RKO (cell line): ENCODE measurements around the gene ZNF365.
"Not testable (repeated sequence)": the region's sequence is repeated elsewhere in the genome, so short reads cannot be mapped to it uniquely, and the experiment has no call there.

Source experiments
- DNase-seq: peaks from one replicate; pipeline ENCODE4 v3.0.0-alpha.2; 2016; ENCODE audit warnings: low spot score

ZNF365 gene

DNA sequence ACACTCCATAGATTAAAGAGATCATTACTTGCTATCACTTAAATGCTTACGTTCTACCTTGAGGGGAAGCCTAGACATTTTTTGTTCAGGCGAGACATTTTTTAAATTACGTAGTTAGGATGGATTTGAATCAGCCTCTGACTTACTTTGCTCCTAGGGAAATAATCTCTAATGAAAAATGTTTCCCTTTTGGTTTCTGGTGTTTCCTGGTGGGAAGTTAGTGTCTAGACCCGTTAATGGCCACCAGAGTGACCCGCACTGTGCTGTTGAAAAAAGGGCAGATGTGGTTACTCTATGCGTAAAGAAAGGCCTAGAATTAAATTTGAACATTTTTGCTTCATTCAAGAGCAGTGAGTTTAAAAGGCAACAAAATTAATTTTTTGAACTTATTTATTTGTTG is 3.8 kb downstream of the ZNF365 start:
- no peak for DNase-seq

DNA sequence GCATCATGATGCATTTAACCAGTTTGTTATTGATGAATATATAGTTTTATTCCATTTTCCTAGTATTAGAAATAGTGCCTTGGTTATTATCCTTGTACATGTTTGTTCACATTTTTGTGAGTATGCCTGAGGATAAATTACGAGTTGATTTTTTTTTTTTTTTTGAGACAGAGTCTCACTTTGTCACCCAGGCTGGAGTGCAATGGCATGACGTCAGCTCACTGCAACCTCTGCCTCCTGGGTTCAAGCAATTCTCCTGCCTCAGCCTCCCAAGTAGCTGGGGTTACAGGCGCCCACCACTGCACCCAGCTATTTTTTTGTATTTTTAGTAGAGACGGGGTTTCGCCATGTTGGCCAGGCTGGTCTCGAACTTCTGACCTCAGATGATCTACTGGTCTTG is 4.7 kb downstream of the ZNF365 start:
- DNase-seq, result not testable (repeated sequence)

DNA sequence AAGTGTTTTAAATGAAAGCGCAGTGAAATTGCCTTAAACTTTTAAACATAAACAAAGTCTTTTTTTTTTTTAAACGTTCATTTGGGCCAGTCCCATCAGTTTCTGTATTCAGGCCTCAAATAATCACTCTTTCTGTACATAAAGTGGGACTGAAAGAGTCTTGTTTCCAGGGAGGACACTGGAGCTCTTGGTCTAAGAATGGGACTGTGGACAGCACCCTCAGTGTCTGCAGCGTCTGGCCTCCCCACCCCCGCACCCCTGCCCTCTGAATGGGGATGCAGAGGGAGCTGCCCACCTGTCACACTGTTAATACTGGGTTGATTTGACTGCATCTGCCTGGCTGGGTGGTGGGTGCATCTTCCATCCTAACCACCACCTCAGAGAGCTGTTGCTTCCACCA is 5.2 kb downstream of the ZNF365 start:
- no peak for DNase-seq

DNA sequence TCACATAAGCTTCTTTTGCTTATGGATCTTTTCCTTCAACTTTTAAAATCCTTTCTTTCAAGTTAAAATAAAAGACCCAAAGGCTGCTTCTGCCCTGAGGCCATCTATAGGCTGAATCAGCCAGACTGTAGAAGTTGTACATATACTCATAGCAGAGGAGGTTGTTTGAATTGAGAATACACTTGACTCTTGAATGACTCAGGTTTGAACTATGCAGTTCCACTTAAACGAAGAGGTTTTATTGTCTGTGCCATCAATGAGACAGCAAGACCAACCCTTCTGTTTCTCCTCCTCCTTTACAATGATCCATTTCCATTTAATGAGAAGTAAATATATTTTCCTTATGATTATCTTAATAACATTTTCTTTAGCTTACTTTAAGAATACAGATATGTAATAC is 5.8 kb downstream of the ZNF365 start:
- peak; percentile 48 for DNase-seq

DNA sequence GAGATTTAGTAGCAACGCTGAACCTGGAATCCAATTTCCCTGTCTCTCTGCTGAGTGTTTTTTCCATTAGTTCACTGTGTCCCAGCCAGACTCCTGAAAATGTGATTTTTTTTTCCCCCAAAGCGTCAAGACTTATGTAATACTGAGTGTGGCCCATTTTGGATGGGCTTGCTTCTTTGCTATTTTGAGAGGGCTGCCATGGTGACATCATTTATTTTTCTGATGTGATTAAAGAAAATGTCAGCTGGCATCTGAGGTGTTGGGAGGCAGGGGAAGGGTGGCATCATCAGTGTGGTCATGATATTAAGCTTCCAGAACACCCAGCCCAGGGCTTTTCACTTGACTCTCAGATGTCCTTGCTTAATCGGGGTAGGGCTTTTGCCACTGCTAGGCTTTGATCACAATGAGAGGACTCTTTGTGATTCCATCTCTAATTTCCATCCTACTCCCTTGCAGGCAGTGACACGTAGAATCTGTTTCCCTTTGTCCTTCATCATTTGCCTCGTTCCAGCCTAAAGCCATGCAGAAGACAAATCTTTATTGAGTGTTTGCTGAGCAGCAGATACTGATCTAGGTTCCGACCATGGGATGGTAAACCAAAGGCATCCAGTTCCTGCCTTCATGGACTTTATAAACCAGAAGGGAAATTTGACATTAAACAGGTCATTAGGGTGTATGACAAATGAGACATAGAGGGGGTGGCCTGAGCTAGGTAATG is 7.4 kb downstream of the ZNF365 start:
- no peak for DNase-seq

DNA sequence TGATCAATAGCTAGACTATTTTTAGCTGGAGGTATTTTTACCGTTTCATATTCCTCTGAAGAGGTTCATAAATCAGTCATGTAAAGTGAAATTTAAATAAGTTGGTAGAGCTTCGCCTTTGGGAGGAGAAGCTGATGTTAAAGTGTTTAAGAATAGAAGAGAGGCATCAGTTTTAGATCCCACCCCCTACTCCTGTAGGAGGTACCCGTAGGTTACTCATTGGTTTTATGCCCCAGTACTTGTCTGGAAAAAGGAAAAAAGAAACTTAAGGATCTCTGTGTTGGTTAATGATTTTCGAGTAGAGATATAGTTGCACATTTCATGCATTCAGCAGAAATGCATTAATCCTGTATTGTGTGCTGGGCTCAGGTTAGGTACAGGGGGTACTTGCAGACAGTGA is 8.7 kb downstream of the ZNF365 start:
- DNase-seq, result no peak

DNA sequence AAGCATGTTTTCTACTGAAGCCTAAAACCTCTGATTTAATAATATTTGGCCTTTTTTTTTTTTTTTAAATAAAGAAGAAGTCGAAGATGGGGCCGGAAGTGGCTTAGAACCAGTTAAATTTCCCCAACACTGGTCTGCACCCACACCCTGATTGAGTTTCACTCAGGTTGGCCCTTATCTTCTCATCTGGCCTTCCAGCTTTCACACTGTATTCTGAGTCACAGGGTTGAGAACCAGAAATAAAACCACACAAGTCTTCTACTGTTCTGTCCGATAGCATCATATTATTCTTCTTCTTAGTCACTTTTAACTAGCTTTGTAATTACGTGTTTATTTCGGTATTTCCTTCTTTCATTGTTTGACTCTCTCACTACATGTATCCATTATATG is 9.9 kb downstream of the ZNF365 start:
- DNase-seq, result peak; percentile 47

DNA sequence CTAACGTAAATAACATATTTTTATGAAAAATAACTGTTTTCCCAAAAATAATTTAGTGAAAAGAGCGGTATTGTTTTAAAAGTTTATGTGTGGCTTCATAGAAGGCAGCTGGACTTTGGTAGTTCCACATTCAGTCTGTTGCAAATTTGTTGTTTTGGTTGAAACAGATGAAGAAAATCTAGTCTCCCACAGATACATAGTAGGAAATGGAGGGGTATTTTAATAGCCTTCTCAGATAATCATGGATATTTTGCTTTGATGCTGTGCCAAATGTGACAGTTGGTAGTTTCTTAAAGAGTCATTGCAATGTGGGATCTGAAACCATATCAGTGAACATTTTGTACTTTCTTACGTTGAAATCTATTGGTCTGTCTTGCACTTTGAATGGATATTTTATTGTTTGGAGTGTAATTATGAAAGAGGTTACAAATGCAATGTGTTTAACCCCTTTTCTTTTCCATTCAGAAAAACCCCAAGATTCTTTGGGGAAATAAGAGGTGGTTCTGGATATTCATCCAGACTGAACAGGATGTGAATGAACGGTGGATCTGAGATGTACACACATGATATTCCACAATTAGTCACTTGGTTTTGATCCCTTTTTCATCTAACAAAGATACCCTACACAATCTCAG is 10.4 kb downstream of the ZNF365 start:
- no peak for DNase-seq

DNA sequence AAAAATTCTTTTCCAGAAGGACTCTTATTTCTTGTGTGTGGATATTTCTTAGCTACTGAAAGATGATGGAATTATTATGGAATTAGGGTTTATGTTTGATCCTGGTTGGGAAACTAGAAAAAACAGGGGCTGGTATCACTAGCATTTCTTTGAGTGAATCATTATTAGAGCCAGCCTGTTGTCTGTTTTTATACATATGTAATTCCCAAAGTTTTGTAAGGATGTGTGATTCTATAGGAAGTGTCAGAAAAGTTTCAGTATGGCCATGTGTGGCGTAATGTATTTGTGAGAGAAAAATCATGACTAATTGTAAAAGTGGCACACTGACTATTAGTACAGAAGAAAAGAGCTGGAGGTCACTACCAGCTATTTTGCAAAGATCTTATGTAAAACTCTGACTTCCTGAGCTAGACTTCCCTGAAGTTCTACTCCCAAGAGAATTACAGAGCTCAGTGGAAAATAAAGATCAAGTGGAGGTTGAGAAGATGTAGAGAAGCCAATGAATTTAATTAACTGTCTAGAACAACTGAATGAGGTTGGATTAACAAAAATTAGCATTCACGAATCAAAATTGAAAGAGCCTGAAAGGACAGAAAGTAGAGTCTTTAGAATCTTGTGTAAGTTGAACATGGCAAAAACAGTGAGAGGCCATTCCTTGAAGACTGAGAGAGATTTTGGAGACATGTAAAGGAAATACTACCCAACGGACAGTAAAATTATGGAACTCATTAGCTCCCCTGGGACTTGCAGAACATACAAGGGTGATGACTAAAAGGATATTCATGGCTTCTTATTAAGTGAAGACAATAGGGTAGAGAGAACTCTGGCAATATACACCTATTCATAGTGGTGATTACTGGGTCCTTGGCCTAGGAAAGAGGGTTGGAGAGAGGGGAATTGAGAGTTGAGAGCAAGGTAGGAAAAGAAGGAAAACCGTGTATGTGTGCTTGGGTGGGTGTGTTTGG is 12.5 kb downstream of the ZNF365 start:
- DNase-seq, result no peak

DNA sequence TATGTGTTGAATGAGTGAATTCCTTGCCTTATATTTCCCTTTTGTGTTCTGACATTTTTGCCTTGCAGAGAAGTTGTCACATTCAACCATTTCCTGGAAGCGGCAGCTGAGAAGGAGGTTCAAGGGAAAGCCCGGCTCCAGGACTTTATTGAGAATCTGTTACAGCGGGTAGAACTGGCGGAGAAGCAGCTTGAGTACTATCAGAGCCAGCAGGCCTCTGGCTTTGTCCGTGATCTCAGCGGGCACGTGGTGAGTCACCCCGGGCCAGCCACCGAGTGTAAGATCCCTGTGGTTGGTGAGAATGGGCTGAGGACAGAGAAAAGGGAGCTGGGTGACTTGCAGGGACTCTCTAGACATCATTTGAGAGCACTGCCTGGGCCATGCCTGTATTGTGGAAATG is 14.2 kb downstream of the ZNF365 start:
- DNase-seq, result no peak

DNA sequence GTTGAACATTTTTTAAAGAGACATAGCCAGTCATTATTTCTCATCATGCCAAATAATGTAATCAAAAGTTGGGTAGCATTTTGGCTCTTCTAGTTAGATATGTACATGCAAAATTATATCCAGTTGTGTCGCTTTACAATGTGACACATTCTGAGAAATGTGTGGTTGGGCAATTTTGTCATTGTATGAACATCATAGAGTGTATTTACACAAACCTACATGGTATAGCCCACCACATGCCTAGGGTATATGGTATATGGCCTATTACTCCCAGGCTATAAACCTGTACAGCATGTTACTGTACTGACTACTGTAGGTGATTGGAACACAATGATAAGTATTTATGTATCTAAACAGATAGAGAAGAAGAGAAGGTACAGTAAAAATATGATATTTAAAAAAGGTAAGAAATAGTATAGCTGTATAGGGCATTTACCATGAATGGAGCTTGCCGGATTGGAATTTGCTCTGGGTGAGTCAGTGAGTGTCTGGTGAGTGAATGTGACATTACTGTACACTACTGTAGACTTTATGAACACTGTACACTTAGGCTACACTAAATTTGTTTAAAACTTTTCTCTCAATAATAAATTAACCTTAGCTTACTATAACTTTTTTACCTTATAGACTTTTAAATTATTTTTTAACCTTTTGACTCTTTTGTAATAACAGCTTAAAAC is 16.5 kb downstream of the ZNF365 start:
- DNase-seq, result no peak

DNA sequence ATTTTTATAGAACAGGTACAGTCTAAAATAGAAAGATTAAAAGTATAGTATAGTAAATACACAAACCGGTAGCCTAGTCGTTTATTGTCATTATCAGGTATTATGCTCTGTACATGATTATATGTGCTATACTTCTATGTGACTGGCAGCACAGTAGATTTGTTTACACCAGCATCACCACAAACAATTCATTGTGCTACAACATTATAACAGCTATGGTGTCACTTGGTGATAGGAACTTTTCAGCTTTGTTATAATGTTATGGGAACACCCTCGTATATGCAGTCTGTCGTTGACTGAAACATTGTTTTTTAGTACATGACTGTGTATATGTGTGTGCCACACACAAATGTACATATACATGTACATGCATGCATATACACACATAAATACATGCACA is 19.1 kb downstream of the ZNF365 start:
- no peak for DNase-seq

DNA sequence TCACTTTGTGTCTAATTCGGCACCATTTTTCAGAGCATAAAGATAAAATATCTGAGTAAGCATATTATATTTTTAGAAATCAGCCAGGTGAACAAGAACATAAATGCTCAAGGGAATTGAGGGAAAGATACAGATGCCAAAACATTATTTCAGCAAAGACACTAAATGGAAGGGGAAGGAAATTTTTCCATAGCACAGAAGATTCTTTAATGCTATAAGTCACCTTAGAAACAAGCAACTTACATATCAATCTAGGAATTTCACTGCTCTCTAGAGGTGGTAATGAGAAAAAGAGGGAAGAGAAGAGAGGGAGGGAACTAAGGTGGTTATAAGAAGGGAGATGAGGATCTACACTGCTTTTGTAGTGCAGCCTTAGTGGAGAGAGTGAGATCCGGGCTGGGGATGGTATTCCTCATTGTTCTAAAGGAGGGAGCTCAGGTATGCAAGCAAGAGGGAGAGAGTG is 20.4 kb downstream of the ZNF365 start:
- DNase-seq, result no peak

DNA sequence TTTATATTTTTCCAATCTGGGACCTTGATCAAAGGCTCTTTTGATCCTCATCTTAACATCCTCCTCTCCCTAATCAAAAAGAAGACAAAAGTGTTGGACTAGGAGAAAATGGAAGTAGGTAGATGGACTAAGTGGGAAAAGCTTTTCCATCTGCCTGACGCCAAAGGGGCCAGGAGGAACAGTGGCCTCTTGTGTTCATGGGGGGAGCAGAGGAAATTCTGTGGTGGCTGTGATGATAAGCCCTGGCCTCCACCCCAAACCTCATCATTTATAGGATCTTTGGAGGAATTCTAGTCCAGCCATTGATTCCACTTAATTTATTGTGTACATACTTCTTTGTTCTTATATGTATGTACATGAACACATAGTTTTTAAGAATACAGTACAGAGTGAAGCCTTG is 21.7 kb downstream of the ZNF365 start:
- DNase-seq, result no peak

DNA sequence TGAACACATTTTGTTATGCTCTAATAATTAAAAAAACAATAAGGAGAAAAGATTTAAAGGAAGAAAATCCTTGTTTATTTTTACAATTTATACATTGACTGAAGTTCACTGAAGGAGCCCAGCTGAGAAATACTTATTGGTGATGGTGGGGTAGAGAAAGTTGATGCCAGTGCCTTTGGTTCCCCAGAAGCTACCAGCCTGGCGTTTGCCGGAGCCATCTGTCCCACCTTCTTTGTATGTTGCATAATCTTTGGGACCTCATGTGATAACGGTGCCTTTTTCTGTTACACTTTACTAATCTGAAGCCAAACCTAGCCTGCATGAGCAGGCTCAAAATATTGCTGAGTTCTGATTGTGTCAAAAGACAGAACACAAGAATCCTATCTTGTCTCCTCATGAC is 22.7 kb downstream of the ZNF365 start:
- no peak for DNase-seq

DNA sequence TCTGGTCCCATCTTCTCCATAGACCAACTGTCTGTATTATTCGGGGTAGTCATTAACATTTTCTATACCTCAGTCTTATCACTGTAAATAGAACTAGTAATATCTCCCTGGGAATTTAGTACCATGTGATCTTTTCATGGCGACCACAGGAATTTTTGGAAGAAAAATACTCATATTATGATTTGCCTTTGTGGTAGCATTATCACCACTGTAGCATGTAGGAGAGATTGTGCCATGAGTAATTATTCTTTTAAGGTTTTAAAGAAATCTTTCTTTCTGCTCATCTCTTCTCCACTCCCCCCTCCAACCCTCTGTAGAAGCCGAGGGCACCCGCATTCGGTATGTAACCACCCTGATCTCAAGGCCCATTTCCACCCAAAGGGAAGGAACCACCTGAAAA is 25.0 kb downstream of the ZNF365 start:
- no peak for DNase-seq

DNA sequence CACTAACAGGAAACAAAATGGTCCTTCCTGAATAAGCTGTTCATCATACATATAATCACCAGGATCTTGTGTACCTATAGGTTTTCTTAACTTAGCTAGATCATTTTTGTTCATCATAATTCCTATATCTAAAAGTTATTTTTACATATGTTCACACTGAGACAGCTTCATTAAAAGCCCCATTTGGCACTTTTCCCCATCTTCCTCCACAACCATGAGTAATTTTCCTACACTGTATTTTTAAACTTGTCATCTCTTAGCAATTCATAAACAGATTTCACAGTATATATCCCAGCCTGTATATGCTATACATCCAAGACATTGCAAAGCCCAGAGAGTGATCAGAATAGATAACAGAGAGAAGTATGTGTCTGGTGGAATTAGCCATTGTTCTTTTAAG is 28.3 kb downstream of the ZNF365 start:
- DNase-seq, result no peak

DNA sequence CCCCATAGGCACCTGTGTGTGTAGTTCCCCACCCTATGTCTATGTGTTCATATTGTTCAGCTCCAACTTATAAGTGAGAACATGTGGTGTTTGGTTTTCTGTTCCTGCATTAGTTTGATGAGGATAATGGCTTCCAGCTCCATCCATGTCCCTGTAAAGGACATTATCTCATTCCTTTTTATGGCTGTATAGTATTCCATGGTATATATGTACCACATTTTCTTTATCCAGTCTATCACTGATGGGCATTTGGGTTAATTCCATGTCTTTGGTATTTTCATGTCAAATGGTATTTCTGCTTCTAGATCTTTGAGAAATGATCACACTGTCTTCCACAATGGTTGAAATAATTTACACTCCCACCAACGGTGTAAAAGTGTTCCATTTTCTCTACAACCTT is 36.4 kb downstream of the ZNF365 start:
- DNase-seq, result not testable (repeated sequence)

DNA sequence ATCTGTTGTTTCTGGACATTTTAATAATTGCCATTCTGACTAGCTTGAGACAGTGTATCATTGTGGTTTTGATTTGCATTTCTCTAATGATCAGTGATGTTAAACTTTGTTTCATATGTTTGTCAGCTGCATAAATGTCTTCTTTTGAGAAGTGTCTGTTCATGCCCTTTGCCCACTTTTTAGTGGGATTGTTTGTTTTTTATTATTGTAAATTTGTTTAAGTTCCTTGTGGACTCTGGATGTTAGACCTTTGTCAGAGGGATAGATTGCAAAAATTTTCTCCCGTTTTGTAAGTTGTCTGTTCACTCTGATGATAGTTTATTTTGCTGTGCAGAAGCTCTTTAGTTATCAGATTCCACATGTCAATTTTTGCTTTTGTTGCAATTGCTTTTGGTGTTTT is 36.8 kb downstream of the ZNF365 start:
- DNase-seq, result not testable (repeated sequence)

DNA sequence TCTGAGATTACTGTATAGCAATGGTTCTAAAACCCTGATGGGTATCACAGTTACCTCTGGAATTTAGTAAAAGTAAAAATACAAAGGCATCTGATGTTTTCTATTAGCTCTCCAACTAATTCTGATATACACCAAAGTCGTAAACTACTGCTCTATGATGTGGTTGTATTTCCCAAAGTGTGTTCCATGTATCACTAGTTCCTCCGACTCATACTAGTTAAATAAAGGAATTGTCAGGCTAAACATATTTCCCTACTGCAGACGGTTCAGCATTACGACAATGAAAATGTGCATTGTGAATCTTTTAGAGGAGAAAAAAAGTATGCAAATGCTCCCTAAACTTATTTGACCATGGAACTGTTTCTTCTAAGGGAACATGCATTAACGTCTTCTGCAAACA is 38.9 kb downstream of the ZNF365 start:
- no peak for DNase-seq

DNA sequence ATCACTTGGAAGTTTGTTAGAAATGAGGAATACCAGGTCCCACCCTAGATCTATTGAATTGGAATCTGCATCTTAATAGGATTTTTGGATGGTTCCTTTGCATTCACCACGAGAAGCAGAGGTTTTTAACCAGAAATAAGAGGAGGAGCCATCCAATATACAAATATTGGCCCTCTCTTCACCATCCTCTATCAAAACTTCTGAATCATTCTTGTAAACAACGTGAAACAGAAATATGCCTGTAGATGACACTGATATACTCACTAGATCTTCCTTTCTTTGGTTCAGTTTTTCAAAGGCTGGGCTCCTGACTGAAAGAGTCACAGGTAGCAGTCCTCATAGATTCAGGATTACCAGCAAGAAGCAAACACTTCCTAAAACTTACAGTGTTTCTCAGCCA is 39.5 kb downstream of the ZNF365 start:
- DNase-seq, result no peak

DNA sequence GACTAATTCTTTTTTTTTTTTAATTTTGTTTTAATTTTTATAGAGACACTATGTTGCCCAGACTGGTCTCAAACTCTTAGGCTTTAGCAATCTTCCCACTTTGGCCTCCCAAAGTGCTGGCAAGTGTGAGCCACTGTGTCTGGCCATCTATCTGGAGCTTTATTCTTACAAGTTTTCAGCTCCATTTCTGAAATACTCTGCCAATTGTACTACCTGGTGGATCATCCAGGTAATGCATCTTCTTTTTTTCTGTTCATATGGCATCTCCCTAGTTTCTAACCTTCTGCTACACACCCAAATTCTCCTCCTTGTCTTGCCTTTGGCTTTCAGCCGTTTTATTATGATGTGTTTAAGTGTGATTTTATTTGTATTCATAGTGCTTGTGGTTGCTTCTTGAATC is 40.2 kb downstream of the ZNF365 start:
- DNase-seq, result peak; percentile 8
